ENCODE data around the gene PPARG.

- TF ChIP-seq CTCF (conservative IDR thresholded peaks at IDR 0.05) (no peak), EZH2 (IDR thresholded peaks at IDR 0.05; ENCODE audit: low read depth) (no peak)
Measured at GRCh38 chr3:12436514-12437220, 147.8 kb downstream of the PPARG start.
